Stimulated activated CD4-positive, alpha-beta T cell treated with anti-CD3 and anti-CD28 coated beads, TNF-alpha, amount 100 ng/mL, for 1 hour (primary cell): ENCODE data around the gene GCNT2.
"Not testable (repeated sequence)": the region's sequence is repeated elsewhere in the genome, so short reads cannot be mapped to it uniquely, and the experiment has no call there.

ENCODE experiments used
- DNase-seq, 3 donors: peaks; one replicate each; pipeline ENCODE4 v3.0.0-alpha.2; 2020; ENCODE audit warnings: low read depth in 3 of 3, low spot score in 1 of 3

GCNT2 gene

DNA sequence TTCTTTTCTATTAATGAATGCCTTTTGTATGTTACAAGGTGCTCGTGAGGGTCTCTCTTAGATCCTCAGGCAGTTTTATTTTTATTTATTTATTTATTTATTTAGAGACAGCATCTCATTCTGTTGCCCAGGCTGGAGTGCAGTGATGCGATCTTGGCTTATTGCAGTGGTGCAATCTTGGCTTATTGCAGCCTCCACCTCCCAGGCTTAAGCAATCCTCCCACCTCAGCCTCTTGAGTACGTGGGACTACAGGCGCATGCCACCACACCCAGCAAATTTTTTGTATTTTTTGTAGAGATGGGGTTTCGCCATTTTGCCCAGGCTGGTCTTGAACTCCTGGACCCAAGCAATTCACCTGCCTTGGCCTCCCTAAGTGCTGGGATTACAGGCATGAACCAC is 79.5 kb downstream of the GCNT2 start:
- not testable (repeated sequence) for DNase-seq

DNA sequence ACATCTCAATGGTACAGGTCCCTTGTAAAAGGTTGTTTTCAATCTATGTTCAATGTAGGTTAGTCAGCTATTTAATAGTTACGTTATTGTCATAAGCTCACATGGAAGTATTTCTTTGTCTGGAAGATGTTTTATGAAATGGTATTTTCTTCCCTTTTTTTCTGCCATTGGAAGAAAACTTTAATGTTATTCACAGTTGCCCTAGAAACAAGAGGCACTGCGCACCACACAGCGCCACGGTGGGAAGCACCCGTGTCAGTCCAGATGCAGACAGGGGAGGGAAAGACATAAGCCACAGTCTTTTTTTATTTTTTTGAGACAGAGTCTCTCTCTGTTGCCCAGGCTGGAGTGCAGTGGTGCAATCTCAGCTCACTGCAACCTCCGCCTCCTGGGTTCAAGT is 82.1 kb downstream of the GCNT2 start:
- DNase-seq = no peak

DNA sequence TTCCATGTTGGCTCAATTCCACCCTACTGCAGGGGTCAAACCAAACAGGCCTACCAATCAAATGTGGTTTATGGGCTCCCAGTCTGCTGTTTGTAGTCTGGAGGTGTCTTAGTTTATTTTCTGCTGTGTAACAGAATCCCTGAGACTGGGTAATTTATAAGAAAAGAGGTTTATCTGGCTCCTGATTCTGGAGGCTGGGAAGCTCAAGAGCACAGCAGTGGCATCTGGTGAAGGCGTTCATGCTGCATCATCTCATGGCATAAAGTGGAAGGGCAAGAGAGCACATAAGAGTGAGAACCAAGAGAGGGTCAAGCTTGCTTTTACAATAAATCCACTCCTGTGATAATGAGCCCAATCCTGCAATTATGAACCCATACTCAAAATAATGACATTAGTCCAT is 87.9 kb downstream of the GCNT2 start:
- no peak for DNase-seq

DNA sequence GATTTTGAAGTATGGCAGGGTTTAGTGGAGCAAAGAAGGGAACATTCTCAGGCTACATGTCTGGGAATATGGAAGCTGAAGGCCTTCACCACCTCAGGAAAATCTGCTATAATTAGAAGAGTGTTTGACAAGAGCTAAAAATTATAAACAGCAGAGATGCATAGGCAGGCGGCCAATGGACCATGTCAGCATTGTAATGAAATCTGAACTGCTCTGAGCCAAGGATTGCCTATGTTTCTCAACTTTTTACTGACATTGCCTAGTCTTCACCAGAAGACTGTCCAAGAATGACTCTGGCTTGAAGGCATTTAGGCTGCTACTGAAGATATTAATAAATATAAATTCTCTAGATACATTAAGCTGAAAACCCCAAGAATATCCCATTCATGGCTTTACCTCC is 89.1 kb downstream of the GCNT2 start:
- no peak for DNase-seq

DNA sequence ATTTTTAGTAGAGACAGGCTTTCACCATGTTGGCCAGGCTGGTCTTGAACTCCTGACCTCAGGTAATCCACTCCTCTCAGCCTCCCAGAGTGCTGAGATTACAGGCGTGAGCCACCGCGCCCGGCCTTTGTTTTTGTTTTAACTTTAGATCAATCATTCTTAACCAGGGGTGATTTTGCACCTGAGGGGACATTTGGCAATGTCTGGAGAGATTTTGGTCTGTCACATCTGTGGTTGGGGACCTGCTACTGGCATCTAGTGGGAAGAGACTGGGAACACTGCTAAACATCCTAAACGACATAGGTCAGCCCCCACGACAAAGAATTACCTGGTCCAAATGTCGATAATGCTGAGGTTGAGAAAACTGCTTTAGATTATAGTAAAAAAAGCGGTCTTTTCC is 91.0 kb downstream of the GCNT2 start:
- DNase-seq = no peak

DNA sequence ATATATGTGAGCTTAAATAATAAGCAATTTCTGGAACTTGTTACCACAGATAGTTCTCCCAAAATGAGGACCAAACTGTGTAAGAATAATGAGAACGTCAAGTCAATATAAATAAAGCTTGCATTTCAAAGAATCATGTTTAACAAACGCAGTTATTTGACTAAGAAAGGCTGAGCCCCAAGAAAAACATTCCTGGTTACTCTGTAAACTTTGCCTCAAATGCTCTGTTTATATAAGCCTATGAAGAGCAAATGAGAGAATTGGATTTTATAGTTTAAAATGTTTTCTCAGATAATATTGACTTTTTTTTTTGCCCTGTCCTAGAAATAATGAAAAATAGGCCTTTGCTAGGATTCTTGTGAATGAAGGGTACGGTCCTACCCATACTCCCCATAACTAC is 91.9 kb downstream of the GCNT2 start:
- no peak for DNase-seq

DNA sequence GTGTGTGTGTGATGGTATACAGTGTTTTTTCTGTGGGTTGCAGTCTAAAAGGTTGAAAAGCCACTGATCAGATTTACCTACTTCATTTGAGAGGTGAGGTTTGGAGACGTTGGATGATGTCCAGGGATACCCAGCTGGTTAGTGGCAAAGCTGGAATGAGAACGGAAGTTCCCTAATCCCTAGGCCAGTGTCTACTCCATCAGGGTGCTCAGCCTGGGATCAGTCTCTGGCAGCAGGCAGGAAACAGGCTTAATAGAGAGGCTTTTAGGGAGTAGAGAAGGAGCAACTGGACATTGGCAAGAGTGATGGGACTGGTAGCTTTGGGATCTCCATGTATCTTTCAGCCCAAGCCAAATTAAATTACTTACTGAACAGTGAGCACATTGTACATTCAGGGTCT is 92.6 kb downstream of the GCNT2 start:
- DNase-seq = no peak

DNA sequence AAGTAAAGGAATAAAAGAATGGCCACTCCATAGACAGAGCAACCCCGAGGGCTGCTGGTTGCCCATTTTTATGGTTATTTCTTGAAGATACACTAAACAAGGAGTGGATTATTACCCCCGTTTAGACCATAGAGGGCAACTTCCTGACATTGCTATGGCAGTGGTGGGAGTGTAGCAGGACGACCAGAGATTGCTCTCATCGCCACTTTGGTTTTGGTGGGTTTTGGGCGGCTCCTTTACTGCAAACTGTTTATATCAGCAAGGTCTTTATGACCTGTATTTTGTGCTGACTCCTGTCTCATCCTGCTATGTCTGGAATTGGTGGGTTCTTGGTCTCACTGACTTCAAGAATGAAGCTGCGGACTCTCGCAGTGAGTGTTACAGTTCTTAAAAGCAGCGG is 94.5 kb downstream of the GCNT2 start:
- DNase-seq = no peak

DNA sequence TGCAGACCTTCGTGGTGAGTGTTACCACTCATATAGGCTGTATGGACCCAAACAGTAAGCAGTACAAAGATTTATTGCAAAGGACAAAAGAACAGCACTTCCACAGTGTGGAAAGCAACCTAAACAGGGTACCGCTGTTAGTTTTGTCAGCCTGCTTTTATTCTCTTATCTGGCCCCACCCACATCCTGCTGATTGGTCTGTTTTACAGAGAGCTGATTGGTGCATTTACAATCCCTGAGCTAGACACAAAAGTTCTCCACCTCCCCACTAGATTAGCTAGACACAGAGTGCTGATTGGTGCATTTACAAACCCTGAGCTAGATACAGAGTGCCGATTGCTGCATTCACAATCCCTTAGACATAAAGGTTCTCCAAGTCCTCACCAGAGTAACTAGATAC is 95.1 kb downstream of the GCNT2 start:
- not testable (repeated sequence) for DNase-seq

DNA sequence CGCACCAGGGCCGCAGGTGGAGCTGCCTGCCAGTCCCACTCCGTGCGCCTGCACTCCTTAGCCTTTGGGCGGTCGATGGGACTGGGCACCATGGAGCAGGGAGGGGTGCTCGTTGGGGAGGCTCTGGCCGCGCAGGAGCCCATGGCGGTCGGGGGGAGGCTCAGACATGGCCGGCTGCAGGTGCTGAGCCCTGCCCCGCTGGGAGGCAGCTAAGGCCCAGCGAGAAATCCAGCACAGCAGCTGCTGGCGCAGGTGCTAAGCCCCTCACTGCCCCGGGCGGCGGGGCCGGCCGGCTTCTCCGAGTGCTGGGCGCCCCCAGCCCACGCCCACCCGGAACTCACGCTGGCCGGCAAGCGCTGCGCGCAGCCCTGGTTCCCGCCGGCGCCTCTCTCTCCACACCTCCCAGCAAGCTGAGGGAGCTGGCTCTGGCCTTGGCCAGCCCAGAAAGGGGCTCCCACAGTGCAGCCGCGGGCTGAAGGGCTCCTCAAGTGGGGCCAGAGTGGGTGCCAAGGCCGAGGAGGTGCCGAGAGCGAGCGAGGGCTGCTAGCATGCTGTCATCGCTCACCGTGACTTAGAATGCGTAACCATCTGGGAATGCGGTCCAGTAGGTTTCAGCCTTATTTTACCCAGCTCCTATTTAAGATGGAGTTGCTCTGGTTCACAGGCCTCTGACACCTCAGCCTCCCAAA is 96.0 kb downstream of the GCNT2 start:
- DNase-seq = no peak

DNA sequence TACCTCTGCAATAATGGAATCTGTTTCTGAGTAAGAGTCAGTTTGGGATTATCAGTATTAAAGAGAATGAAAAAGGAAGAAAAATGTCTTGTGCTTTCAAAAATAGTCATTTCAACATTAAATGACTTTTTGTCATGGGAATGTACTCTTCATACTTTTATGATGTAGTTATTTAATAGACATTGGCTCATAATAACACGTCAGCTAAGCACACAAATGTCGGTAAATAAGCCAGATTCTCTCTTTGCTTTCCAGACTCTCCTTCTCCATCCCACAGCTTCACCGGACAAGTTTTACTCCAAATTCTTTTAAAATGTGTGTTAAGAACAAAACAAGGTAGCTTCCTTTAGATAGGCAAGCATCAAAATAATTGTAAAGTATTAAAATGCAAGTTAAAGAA is 97.3 kb downstream of the GCNT2 start:
- no peak for DNase-seq

DNA sequence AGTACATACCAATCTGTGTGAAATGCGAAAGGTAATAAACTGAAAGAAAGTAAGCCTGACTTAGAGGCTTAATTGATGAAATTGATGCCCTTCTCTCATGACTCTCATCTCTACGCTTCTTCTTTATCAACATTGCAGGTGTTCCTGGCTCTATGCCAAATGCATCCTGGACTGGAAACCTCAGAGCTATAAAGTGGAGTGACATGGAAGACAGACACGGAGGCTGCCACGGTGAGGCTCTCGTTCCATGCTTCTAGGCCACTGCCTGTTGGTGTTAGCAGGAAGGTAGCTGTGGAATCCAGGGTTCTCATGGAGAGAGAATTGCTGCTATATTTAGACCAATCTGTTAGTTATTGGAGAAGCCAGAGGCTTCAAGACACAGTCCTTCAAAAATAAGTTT is 100.1 kb downstream of the GCNT2 start:
- no peak for DNase-seq

DNA sequence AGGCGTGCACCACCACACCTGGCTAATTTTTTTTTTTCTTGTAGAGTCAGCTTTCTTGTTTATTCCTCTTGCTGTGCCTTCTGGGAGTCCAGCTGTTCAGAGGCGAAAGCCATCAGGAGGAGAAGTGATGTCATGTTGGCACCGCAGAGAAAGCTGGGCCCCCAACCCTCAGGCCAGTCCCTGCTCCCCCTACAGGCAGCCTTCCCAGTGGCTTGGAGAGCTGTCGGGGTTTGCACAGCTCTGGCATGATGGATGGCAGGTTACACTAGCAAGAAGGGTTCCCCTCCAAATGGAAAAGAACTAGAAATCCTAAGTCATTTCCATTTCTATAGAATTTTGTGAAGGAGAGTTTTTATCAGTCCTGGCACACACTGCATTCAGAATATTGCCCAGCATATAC is 100.7 kb downstream of the GCNT2 start:
- DNase-seq = no peak

DNA sequence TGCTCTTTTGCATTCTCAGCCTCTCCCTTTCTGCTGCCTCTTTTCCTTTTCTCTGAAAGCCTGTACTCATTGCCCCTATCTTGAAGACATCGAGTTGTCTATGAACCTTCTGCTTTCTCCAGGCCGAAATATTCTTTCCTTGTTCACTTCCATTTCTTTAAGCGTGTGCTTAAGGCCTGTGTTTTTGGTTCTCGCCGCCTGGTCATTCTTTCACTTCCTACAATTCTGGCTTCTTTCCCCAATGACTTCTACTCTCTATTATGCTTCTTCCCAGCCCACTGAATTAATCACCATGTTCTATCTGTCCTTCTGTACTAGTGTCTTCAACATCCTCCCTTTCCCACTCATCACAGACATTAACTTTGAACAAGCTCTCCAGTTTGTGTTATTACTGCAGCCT is 103.7 kb downstream of the GCNT2 start:
- DNase-seq = no peak

DNA sequence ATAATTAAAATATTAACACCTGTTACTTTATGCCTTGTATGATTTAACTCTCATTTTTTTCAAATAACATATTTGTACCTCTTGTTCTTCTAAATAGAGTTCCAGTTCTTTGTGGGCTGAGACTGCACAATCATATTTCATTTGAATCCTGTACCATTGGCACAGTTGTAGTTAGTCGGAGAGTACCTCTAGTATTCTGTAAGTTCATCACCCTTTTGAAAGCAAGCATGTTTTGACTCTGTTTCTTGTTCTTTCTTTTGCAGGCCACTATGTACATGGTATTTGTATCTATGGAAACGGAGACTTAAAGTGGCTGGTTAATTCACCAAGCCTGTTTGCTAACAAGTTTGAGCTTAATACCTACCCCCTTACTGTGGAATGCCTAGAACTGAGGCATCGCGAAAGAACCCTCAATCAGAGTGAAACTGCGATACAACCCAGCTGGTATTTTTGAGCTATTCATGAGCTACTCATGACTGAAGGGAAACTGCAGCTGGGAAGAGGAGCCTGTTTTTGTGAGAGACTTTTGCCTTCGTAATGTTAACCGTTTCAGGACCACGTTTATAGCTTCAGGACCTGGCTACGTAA is 105.1 kb downstream of the GCNT2 start:
- DNase-seq = no peak

DNA sequence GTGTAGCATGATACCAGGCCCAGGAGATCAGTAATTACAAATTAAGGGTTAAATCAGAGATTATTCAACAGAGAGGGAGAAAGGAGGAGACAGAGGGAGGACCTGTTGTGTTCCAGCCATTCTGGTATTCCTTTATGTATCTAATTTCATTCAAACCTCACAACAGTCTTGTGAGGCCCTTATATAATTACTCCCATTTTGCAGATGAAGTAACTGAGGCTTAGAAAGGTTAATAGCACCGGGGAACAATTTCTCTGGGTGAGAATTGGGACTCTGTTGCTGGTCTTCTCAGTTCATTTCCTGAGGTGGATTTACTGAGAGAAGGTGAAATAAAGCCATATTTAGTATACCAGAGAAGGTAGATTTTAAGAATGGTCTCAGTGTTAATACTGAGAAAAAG is 106.6 kb downstream of the GCNT2 start:
- DNase-seq = no peak

DNA sequence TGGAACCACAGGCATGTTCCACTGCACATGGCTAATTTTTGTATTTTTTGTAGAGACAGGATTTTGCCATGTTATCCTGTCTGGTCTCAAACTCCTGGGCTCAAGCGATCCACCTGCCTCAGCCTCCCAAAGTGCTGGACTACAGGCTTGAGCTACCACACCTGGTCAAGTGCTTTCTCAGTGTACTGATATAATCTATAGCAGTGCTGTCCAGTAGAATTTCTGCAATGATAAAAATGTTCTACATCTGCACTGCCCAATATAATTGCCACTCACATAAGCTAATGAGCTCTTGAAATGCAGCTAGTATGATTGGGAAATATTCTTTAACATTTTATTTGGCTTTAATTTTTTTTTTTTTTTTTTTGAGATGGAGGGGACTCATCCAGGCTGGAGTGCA is 109.0 kb downstream of the GCNT2 start:
- no peak for DNase-seq

DNA sequence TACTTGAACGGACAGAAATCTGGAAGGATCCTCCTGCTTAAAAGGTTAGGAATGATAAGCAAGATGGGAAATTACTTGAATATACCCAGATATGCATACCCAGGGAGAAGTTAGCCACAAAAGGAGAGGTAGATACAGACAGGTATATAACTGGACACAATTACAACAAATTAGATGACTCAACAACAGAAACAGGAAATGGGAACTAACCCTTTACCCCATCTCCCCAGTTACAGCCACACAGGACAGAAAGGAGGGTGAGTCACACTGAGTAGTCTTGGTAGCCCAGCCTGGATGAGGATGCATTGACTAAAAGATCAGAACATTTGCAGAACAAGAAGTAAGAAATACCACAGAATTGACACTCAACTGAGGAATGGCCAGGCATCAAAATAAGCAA is 112.1 kb downstream of the GCNT2 start:
- no peak for DNase-seq

DNA sequence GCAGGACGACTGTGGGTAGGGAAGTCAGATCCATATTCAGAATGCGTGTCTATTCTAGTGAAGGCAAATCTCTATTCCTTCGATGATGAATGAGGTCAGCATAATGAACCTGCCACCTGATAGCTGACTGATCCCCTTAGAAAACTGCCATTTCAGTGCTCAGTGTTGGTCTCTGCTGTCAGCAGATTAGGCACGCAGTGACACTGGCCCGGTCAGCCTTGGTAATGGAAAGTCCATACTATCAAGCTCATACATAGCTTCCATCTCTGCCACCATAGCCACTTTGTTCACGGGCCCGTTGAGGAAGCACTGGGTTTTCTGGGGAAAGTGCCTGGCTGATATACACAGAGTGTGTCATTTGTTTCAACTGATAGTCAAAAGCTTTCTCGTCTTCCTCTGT is 119.3 kb downstream of the GCNT2 start:
- DNase-seq = no peak

DNA sequence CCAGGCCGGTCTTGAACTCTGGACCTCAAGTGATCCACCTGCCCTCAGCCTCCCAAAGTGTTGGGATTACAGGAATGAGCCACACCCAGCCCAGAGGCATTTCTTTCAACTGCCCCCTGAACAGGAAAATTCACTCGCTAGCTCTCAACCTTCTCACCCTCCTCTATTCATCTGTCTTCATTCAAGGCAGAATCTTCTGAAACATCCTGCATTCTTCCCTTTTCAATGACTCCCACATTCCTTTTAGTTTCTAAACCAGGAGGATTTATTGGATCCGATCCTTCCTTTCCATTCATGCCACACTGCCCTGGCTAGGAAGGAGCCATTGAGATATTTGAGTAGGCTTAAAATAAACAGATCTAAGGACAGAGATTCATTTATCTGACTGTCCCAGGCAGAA is 120.4 kb downstream of the GCNT2 start:
- no peak for DNase-seq

DNA sequence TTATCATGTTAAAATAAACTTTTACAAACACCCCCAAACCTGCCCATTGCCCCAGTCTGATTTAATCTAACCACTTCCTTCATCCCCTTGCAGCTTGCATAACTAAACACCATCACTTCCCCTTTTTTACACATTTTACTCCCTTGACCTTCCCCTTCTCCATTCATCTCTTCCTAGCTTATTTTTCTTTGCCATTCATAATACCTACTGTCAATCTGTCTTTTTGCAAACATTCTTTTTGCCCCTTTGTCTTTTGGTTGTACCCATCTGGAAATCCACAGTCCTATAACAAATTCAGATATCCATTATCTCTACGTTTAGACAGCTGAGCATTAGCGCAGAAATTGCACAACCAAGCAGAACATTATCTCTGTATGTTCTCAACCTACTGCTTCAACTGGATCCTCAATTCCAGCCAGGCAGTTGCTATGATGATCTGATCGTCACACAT is 122.1 kb downstream of the GCNT2 start:
- DNase-seq = no peak

DNA sequence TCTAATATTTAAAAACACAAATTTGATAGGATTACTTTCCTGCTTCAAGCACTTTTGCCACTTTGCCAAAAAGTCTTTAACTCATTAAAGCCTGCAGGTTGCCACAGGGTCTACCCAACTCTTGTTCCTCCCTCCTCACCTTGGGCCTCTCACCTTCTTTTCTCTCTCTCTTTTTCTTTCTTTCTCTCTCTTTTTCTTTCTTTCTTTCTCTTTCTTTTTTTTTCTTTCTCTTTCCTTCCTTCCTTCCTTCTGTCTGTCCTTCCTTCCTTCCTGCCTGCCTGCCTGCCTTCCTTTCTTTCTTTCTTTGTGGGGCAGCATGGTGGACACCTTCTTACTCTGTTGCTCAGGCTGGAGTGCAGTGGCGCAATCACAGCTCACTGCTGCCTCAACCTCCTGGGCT is 123.1 kb downstream of the GCNT2 start:
- no peak for DNase-seq

DNA sequence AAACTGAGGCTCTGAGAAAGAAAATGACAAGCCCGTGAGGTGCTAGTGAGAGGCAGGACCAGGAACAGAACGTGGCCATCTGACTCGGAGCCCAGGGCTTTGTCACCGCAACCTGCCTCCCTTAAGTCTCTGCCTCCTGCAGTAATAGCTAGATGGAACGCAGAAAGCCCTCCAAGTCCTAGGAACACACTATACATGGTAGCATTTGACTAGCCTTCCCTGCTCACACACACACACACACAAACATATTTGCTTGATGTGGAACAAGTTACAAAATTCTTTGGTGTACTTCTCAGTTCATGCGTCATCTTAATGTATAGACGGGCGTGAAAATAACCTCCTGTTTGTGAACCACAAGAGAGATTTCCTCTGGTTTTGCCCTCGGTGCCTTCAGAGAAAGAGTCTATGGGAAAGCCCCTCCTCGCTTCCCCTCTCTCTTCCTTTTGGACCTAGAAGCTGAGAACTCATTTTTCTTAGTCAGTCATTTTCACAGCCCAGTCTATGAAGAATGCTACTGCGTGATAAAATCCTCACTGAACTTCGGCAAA is 134.4 kb downstream of the GCNT2 start:
- no peak for DNase-seq
